K562 (cell line): Measurements from ENCODE around the gene ANXA3. TPM values are rescaled to one million over a fixed set of nuclear protein-coding genes. Genes with fewer than 3 reads are reported as not detected.

ENCODE experiments used
- ATF6 ChIP-seq: sonication (generic); formaldehyde crosslinking; IDR thresholded peaks from 2 replicates; pipeline ENCODE4 v1.4.0; 2020; ENCODE audit warnings: mild to moderate bottlenecking, missing genetic modification reagents
- CUX1 ChIP-seq: fragments of 200-800 bp; sonication (Bioruptor generic); IDR thresholded peaks from 2 replicates; pipeline ENCODE4 v1.6.1; 2016; ENCODE audit warnings: missing genetic modification characterization, missing compliant biosample characterization
- HDAC1 ChIP-seq, 2 experiments: fragments of 450-650 bp; IDR thresholded peaks; 2 replicates each; pipeline ENCODE4 v1.6.1; 2016 to 2017; ENCODE audit warnings: inconsistent platforms in 1 of 2, mild to moderate bottlenecking in 1 of 2, moderate library complexity in 1 of 2
- NUFIP1 ChIP-seq: fragments of 450-650 bp; IDR thresholded peaks from 2 replicates; pipeline ENCODE4 v1.6.1; 2018; ENCODE audit not compliant: partially characterized antibody
- PTBP1 ChIP-seq: fragments of 200-400 bp; formaldehyde crosslinking; IDR thresholded peaks from 2 replicates; pipeline ENCODE4 v1.6.1; 2017; ENCODE audit warnings: low read depth, low read length
- RBM17 ChIP-seq: fragments of 200-400 bp; formaldehyde crosslinking; IDR thresholded peaks from 2 replicates; pipeline ENCODE4 v1.6.1; 2017; ENCODE audit warnings: low read depth, mild to moderate bottlenecking, low read length, borderline replicate concordance
- RREB1 ChIP-seq: fragments of 250-450 bp; sonication (Bioruptor Pico); IDR thresholded peaks from 2 replicates; pipeline ENCODE4 v1.4.0; 2020
- SAFB ChIP-seq: fragments of 200-400 bp; formaldehyde crosslinking; IDR thresholded peaks from 2 replicates; pipeline ENCODE4 v1.6.1; 2017; ENCODE audit warnings: low read depth, low read length, borderline replicate concordance
- TAF9B ChIP-seq: fragments of 450-650 bp; IDR thresholded peaks from 2 replicates; pipeline ENCODE4 v1.6.1; 2018; ENCODE audit warnings: mild to moderate bottlenecking; ENCODE audit not compliant: partially characterized antibody
- TOE1 ChIP-seq, 2 experiments: fragments of 450-650 bp in 1 of 2; sonication (generic) in 1 of 2; formaldehyde crosslinking in 1 of 2; IDR thresholded peaks; 2 replicates each; pipeline versions ENCODE4 v1.7.1 to v1.8.0; 2016 to 2022; ENCODE audit warnings: borderline replicate concordance in 2 of 2, mild to moderate bottlenecking in 2 of 2, antibody characterized with exemption in 1 of 2, inconsistent platforms in 1 of 2, low read depth in 1 of 2, missing genetic modification reagents in 1 of 2, moderate library complexity in 1 of 2
- ZKSCAN8 ChIP-seq: fragments of 200-800 bp; sonication (Bioruptor generic); IDR thresholded peaks from 2 replicates; pipeline ENCODE4 v1.6.1; 2016; ENCODE audit warnings: missing genetic modification characterization, missing compliant biosample characterization
- ZNF174 ChIP-seq: fragments of 250-450 bp; sonication (Bioruptor Pico); IDR thresholded peaks from 2 replicates; pipeline ENCODE4 v1.4.0; 2020; ENCODE audit warnings: mild to moderate bottlenecking
- ZNF76 ChIP-seq: fragments of 250-450 bp; sonication (Bioruptor Pico); IDR thresholded peaks from 2 replicates; pipeline ENCODE4 v1.4.0; 2020; ENCODE audit warnings: mild to moderate bottlenecking, moderate library complexity, borderline replicate concordance
- polyA plus RNA-seq, 8 experiments: library from polyadenylated mRNA; depleted of rRNA in 4 of 8; stranded (reverse) in 5 of 8; unstranded in 3 of 8; fragments of >200 nt; fragmentation: Nextera tagmentation in 2 of 8; fragmentation: Illumina TruSeq in 1 of 8; extraction: Ambion mirVana in 2 of 8; extraction: Trizol in 1 of 8; gene quantifications; 2 replicates each; pipeline versions ENCODE4 v1.2.1 to v1.2.3, GENCODE V29; 2011 to 2014; ENCODE audit warnings: inconsistent platforms in 1 of 8, missing spikeins in 1 of 8
- total RNA-seq, 7 experiments: library from RNA; depleted of rRNA in 6 of 7; stranded (reverse); fragments of >200 nt in 6 of 7; fragmentation: Illumina TruSeq in 2 of 7; extraction: Trizol in 2 of 7; gene quantifications; 2 replicates each; pipeline versions ENCODE4 v1.2.1 to v1.2.3, GENCODE V29; 2011 to 2021; ENCODE audit warnings: low replicate concordance in 1 of 7

Gene ANXA3
- total and polyA plus RNA-seq, 9 of the 15 experiments (the other 6 are each of a cell fraction or from before 2014, with no cell fraction given), result 6.3 to 15.5 (median 9.8) TPM

GRCh38 chr4:78551420-78552351, at the start of gene ANXA3 (continued):
- TF ChIP-seq ZKSCAN8 (CRISPR knock-in tag), result no peak
- TF ChIP-seq PTBP1, result no peak
- no peak for TF ChIP-seq RBM17
- 0 out of 2 replicates have a peak, but pooled peaks have one; percentile 20 for TF ChIP-seq RREB1
- TF ChIP-seq ATF6, result no peak
- TF ChIP-seq NUFIP1, result no peak
- TF ChIP-seq CUX1, result no peak
- no peak for TF ChIP-seq TAF9B
- no peak for TF ChIP-seq HDAC1 (IDR thresholded peaks at IDR 0.05)
- no peak for TF ChIP-seq ZNF76 (CRISPR knock-in tag)
- no peak for TF ChIP-seq ZNF174
- no peak for TF ChIP-seq TOE1 (IDR thresholded peaks at IDR 0.05; ENCODE audit: borderline replicate concordance)
- no peak for TF ChIP-seq TOE1 (CRISPR knock-in tag; IDR thresholded peaks at IDR 0.05; ENCODE audit: borderline replicate concordance, low read depth)
- no peak for TF ChIP-seq SAFB
